PC-9 (cell line): ENCODE results near the gene IL21. TPM values are rescaled to one million over a fixed set of nuclear protein-coding genes. Genes with fewer than 3 reads are reported as not detected.

Experiments
- BruUV-seq: library from RNA; stranded (reverse); fragments of 400-500 nt; replicated peaks from 2 replicates; lab custom pipeline; 2021; lab: Mats Ljungman, UMichigan
- CTCF ChIA-PET: fragments of 300-600 bp; sonication (Branson Sonifier 250); formaldehyde crosslinking; loops from one replicate; lab custom pipeline; 2022; ENCODE audit warnings: antibody characterized with exemption; lab: Charles Lee
- POLR2A ChIA-PET: fragments of 300-600 bp; sonication (Branson Sonifier 250); formaldehyde crosslinking; loops from one replicate; lab custom pipeline; 2022; ENCODE audit warnings: antibody characterized with exemption; ENCODE audit not compliant: unreplicated experiment; lab: Charles Lee
- DNase-seq, 2 experiments: peaks; one replicate each; pipeline versions ENCODE4 v3.0.0 to v3.0.0-alpha.2; 2015 to 2022; ENCODE audit warnings: mixed read lengths in 1 of 2
- H2AFZ ChIP-seq: fragments of 200-600 bp; sonication (generic); 2 replicates; pipeline ENCODE4 v1.8.1; 2017; ENCODE audit warnings: antibody characterized with exemption
- H3F3A ChIP-seq: fragments of 200-600 bp; sonication (generic); 2 replicates; pipeline ENCODE4 v1.8.1; 2017; ENCODE audit warnings: antibody characterized with exemption, mild to moderate bottlenecking, low read depth; ENCODE audit not compliant: insufficient read depth
- H3K27ac ChIP-seq: fragments of 200-600 bp; sonication (generic); 2 replicates; pipeline ENCODE4 v1.6.1; 2016; ENCODE audit warnings: mixed run types
- H3K27me3 ChIP-seq: fragments of 200-600 bp; sonication (generic); 2 replicates; pipeline ENCODE4 v1.6.1; 2016; ENCODE audit warnings: low read depth, mixed run types; ENCODE audit not compliant: insufficient read depth
- H3K36me3 ChIP-seq: fragments of 200-600 bp; sonication (generic); 2 replicates; pipeline ENCODE4 v1.6.1; 2016; ENCODE audit warnings: low read depth, mixed run types
- H3K4me1 ChIP-seq: fragments of 200-600 bp; sonication (generic); replicated peaks from 2 replicates; pipeline ENCODE4 v1.6.1; 2016; ENCODE audit warnings: mixed run types; ENCODE audit not compliant: insufficient read depth
- H3K4me2 ChIP-seq: fragments of 200-600 bp; sonication (generic); 2 replicates; pipeline ENCODE4 v1.6.1; 2017; ENCODE audit warnings: mixed run types
- H3K4me3 ChIP-seq: fragments of 200-600 bp; sonication (generic); 2 replicates; pipeline ENCODE4 v1.6.1; 2016; ENCODE audit warnings: mixed run types
- H3K79me2 ChIP-seq: fragments of 200-600 bp; sonication (generic); 2 replicates; pipeline ENCODE4 v1.6.1; 2017; ENCODE audit warnings: low read depth, mixed run types
- H3K9me2 ChIP-seq: fragments of 200-600 bp; sonication (generic); 2 replicates; pipeline ENCODE4 v1.8.1; 2017; ENCODE audit warnings: mild to moderate bottlenecking; ENCODE audit not compliant: insufficient read depth
- H3K9me3 ChIP-seq: fragments of 200-600 bp; sonication (generic); 2 replicates; pipeline ENCODE4 v1.8.1; 2016; ENCODE audit warnings: low read depth; ENCODE audit not compliant: insufficient read depth
- H4K20me1 ChIP-seq: fragments of 200-600 bp; sonication (generic); 2 replicates; pipeline ENCODE4 v1.8.1; 2017; ENCODE audit not compliant: insufficient read depth
- EZH2 ChIP-seq: fragments of 200-600 bp; sonication (generic); IDR thresholded peaks from 2 replicates; pipeline ENCODE4 v1.8.0; 2017; ENCODE audit warnings: antibody characterized with exemption, low read depth
- intact Hi-C: fragments of 100-400 bp; cut with micrococcal nuclease; formaldehyde crosslinking; loops from one replicate; pipeline ENCODE4 v1.10.0; 2022; ENCODE audit not compliant: unreplicated experiment
- total RNA-seq: library from RNA; stranded (reverse); gene quantifications from 2 replicates; pipeline ENCODE4 v1.2.3, GENCODE V29; 2021
- TF ChIP-seq, protein P1 (sequence below): fragments of 200-600 bp; sonication (generic); conservative IDR thresholded peaks from 2 replicates; pipeline ENCODE4 v1.6.1; 2017; ENCODE audit warnings: mixed run types, antibody characterized with exemption, mild to moderate bottlenecking, moderate library complexity

The IL21 gene
- total RNA-seq, 1 experiment from 2014 or later: not detected

- no peak for DNase-seq
- no peaks in the 10 kb centered on the region for H3K27me3 ChIP-seq
- no peak overlapping the region for H3K27ac ChIP-seq
- H3K4me2 ChIP-seq: no peak overlapping the region
- H3K9me3 ChIP-seq: no peaks in the 10 kb centered on the region; the same call in 1 of the 2 replicates
- H2AFZ ChIP-seq: no peak overlapping the region
- no peak overlapping the region for H3K4me3 ChIP-seq
- POLR2A ChIA-PET: no interaction called here
- no peaks in the 10 kb centered on the region for H4K20me1 ChIP-seq
- H3K9me2 ChIP-seq: no peaks in the 10 kb centered on the region
- TF ChIP-seq, protein P1, sequence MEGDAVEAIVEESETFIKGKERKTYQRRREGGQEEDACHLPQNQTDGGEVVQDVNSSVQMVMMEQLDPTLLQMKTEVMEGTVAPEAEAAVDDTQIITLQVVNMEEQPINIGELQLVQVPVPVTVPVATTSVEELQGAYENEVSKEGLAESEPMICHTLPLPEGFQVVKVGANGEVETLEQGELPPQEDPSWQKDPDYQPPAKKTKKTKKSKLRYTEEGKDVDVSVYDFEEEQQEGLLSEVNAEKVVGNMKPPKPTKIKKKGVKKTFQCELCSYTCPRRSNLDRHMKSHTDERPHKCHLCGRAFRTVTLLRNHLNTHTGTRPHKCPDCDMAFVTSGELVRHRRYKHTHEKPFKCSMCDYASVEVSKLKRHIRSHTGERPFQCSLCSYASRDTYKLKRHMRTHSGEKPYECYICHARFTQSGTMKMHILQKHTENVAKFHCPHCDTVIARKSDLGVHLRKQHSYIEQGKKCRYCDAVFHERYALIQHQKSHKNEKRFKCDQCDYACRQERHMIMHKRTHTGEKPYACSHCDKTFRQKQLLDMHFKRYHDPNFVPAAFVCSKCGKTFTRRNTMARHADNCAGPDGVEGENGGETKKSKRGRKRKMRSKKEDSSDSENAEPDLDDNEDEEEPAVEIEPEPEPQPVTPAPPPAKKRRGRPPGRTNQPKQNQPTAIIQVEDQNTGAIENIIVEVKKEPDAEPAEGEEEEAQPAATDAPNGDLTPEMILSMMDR: no peak
- TF ChIP-seq EZH2: no peak
- no peaks in the 10 kb centered on the region for H3F3A ChIP-seq
- H3K36me3 ChIP-seq: no peaks in the 10 kb centered on the region
- CTCF ChIA-PET: no interaction called here
- no peaks in the 10 kb centered on the region for H3K4me1 ChIP-seq
- no TSS peak for BruUV-seq
- no peaks in the 10 kb centered on the region for H3K79me2 ChIP-seq
- intact Hi-C loops: no loop called here
These were observed 58.4 kb downstream of the IL21 start for GRCh38 chr4:122562449-122562848.

Other genes with a start within 250 kb of the IL21 start
- not detected in 2 replicates for gene ADAD1, start 242.1 kb downstream of the IL21 start, total RNA-seq
- gene IL2, start 164.3 kb downstream of the IL21 start, total RNA-seq: not detected in 2 replicates
- gene BBS12, start 111.6 kb upstream of the IL21 start, total RNA-seq: 2.9 and 4.9 TPM in 2 replicates
- gene FGF2, start 205.8 kb upstream of the IL21 start, total RNA-seq: 1.4 and 2.1 TPM in 2 replicates